RCC 7860 (cell line): ENCODE results near the gene HSBP1L1.

ENCODE experiments used
- DNase-seq: peaks from one replicate; pipeline ENCODE4 v3.0.0-alpha.2; 2015; ENCODE audit warnings: low spot score
- FAIRE-seq: peaks from 2 replicates; lab custom pipeline; 2012; peaks lifted over from hg19 to GRCh38; lab: Jason Lieb, UNC

HSBP1L1 gene

DNA sequence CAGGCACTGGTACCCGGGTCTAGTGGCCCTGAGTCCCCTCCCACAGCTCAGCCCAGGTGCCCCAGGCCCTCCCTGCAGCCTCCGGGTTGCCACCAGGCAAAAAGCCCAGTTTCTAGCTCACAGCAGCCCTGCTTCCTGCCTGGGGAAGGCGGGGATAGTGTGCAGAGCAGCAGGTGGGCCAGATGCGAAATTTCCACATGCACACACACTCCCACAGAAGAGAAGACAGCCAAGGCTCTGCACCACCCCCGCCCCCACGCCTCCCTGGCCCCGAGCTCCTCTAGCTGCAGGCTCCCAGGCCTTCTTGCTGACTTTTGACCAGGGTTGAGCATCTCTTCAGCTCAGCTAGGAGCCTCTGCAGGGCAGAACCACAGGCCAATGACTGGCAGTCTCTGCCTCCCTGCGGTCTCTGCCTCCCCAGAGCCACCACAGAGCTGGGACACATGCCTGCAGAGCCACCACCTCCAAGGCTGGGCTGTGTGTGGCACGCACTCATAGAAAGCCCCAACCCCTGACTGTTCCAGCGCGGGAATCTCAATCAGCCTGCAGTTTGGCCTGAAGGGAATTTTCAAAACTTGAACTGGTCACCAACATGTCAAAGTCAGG lies 20.2 kb upstream of the HSBP1L1 start:
- no peak for FAIRE-seq
- no peak for DNase-seq

DNA sequence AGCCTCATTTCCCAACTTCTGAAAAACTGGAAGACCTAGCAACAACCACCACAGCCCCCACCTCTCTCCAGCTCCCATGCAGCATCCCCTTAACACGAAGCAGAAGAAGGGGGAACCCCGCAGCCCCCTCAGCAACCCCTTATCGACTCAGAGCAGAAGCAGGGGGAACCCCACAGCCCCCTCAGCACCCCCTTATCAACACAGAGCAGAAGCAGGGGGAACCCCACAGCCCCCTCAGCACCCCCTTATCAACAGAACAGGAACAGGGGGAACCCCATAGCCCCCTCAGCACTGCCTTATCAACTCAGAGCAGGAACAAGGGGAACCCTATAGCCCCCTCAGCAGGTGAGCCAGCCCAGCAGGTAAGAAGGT lies 19.7 kb upstream of the HSBP1L1 start:
- DNase-seq (no peak), FAIRE-seq (no peak)

- no peak for FAIRE-seq
- no peak for DNase-seq
These were observed 19.1 kb upstream of the HSBP1L1 start for GRCh38 chr18:79945118-79946042.

GRCh38 chr18:79947054-79947755 lies 17.2 kb upstream of the HSBP1L1 start:
- DNase-seq: no peak
- no peak for FAIRE-seq

GRCh38 chr18:79947881-79948610 lies 16.4 kb upstream of the HSBP1L1 start:
- DNase-seq (no peak), FAIRE-seq (no peak)

- DNase-seq (no peak), FAIRE-seq (no peak)
These were observed 15.6 kb upstream of the HSBP1L1 start for GRCh38 chr18:79948719-79949411.

DNA sequence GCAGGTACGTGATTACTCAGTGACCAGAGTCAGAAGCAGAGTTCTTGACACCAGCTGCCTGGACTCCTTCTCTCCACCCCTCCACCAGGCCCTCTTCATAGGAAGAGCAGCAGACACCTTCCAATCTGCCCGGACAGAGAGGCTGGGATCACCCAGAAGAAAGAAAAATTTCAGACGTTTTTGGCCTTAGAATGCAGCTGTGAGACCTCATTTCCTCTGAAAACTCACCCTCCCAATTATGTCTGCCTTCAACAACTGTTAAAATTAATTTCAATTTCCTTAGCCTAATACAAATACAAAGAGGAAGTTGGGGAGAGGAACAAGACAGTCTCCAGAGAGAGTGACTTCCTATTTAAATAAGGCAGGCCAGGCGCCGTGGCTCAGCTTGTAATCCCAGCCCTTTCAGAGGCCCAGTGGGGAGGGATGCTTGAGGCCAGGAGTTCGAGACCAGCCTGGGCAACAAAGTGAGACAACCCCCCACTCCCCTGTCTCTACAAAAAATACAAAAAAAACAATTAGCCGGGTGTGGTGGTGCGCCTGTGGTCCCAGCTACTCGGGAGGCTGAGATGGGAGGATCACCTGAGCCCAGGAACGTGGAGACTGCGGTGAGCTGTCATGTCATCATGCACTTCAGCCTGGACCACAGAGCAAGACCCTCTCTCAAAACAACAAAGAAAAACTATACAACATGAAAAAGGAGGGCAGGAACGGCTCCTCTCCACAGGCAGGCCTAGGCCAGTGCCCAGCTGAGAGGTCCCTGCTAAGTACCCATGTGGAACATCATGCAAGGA lies 14.6 kb upstream of the HSBP1L1 start:
- DNase-seq (no peak), FAIRE-seq (no peak)

DNA sequence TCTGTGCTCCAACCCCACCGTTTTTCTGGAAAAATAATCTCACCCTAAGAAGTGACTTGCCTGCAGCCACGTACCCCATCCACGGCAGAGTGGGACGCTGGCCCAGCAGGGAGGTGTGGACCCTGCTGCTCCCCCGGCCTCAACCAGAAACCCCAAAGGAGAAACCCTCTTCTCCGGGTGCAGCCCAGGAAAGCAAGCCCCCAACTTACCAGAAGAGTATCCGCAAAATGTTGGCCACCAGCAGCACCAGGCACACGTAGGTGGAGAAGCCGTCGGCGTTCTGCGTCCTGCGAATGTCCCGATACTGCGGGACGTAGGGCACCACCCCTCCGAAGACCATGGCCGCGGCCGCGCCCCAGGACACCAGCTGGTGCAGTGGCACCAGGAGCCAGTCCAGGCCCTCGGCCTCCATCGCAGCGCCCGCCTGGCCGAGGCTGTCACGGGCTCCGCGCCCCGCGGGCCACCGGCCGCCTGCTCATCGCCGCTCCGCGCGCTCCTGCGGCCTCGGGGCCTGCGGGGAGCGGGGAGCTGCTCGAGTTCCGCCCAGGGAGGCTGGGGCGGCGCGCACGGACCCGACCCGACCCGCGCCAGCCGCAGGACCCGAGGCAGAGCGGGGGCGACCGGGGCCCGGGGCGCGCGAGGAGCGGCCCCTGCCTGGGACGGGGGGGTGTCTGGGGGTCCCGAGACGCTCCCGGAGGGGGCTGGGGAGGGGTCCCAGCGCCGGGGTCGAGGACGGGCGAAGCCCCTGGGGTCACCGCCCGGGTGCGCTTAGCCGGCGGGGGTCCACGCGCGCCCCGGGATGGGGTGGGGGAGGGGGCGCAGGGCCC lies 13.7 kb upstream of the HSBP1L1 start:
- DNase-seq (no peak), FAIRE-seq (no peak)

- FAIRE-seq (no peak), DNase-seq (peak; percentile 62)
These were observed 12.6 kb upstream of the HSBP1L1 start, which contains the start of gene SLC66A2 for GRCh38 chr18:79951545-79952455. Gene SLC66A2 (minus strand): TSS chr18:79951653. CDS start chr18:79950926, 727 bp downstream.

DNA sequence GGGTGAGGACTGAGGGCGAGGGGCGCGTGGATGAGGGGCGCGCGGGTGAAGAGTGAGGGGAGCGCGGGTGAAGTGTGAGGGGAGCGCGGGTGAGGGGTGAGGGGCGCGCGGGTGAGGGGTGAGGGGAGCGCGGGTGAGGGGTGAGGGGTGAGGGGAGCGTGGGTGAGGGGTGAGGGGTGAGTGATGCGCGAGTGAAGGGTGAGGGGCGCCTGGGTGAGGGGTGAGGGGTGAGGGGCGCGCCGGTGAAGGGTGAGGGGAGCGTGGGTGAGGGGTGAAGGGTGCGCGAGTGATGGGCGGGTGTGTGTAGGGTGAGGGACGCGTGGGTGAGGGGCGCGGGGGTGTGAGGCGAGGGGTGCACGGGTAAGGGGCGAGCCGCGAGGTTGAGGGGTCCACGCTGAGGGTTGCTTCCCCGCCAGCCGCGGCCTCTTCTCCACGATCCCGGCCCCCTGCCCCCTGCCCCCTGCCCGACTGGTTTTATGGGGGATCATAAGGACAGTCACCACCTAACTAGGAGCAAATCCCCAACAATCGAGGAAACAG lies 11.9 kb upstream of the HSBP1L1 start:
- FAIRE-seq: no peak
- no peak for DNase-seq

- DNase-seq: no peak
- no peak for FAIRE-seq
These were observed 11.4 kb upstream of the HSBP1L1 start for GRCh38 chr18:79952996-79953559.

DNA sequence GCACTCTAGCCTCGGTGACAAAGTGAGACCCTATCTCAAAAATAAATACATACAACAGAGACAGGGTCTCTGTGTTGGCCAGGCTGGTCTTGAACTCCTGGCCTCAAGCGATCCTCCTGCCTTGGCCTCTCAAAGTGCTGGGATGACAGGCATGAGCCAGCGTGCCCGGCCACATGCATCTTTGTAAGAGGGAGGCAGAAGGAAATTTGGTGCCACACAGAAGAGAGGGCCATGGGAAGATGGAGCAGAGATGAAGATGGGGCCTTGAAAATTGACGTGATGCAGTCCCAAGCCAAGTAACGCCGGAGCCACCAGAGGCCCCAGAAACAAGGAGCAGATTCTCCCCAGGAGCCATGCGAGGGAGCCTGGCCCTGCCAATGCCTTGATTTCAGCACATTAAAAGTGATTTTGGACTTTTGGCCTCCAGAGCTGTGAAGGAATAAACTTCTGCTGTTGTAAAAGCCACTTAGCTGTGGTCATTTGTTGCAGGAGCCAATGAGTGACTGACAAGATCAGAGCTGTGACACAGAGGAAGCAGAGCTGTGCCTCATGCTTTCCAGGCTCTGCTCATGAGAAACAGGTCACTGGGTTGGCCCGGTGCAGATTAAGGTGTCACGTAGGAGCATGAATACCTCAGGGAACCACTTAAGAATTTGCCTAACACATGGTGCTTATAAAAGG lies 10.3 kb upstream of the HSBP1L1 start:
- FAIRE-seq: no peak

DNA sequence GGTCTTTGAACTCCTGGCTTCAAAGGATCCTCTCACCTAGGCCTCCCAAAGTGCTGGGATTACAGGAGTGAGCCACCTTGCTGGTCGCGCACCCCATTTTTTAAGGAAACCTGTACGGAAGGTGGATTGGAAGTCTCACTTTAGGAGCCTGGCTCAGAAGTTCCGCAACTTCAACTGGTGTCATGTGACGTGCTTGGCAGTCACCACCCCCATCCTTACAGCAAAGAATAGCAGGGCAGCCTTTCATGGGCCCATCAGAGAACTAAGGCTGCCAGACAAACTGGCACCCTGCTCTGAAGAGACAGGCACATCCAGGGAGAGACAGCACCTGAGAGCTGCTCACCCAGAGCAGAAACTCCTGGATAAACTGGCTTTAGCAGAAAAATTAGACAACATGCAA lies 9.7 kb upstream of the HSBP1L1 start:
- no peak for DNase-seq
- no peak for FAIRE-seq

More for the DNA sequence above, 10.3 kb upstream of the HSBP1L1 start:
- no peak for DNase-seq

DNA sequence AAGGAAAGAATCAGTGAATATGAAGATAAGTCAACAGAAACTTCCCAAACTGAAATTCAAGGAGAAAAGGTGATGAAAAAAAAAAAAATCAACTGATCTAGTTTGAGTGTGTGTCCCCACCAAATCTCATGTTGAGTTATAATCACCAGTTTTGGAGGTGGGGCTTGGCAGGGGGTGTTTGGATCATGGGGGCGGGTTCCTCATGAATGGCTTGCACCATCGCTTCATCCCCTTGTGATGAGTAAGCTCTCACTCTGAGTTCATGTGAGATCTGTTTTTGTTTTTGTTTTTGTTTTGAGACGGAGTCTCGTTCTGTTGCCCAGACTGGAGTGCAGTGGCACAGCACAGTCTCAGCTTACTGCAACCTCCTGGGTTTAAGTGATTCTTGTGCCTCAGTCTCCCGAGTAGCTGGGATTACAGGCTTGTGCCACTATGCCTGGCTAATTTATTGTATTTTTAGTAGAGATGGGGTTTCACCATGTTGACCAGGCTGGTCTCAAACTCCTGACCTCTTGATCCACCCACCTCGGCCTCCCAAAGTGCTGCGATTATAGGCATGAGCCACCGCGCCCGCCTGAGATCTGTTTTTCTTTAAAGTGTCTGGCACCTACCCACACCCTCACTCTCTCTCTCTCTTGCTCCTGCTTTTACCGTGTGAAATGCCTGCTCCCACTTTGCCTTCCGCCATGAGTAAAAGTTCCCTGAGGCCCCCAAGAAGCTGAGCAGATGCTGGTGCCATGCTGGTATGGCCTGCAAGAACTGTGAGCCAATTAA lies 9.0 kb upstream of the HSBP1L1 start:
- DNase-seq (no peak), FAIRE-seq (no peak)

DNA sequence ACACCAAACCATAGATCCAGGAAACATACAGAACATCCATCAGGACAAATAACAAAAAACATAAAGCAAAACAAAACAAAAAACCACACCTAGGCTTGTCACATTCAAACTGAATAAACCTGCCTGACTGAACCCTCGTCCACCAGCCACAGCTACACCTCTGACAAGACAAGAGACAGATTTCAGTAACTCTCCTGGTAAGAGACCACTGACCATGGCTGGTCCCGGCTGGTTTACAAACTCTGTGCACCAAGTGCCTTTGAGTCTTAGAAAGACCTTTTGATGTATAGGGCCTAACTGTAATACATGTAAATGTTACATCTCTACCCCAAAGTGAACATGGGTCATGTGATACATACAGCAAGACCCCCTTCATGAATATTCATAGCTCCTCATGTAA lies 8.2 kb upstream of the HSBP1L1 start:
- no peak for FAIRE-seq
- DNase-seq: no peak

DNA sequence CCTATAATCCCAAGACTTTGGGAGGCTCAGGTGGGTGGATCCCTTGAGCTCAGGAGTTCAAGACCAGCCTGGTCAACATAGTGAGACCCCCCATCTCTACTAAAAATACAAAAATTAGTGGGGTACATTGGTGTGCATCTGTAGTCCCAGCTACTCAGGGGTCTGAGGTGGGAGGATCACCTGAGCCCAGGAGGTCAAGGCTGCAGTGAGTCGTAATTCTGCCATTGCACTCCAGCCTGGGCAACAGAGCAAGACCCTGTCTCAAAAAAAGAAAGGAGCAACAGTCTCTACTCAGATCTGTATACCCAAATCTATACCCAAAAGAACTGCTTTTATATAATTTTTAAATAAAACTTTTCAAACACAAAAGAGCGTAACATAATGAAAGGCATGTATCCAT lies 5.5 kb upstream of the HSBP1L1 start:
- no peak for FAIRE-seq
- no peak for DNase-seq
